ENCODE measurements around the gene RBSN.

Gene RBSN

GRCh38 chr3:15063238-15063637, 35.7 kb downstream of the RBSN start:
- in situ Hi-C loops (cut with MboI; ENCODE audit: low sequenced_read_pairs), result no loop called here

GRCh38 chr3:15060029-15060428, 38.9 kb downstream of the RBSN start:
- in situ Hi-C loops (cut with MboI; ENCODE audit: low sequenced_read_pairs), result no loop called here

GRCh38 chr3:15056676-15057404, 42.1 kb downstream of the RBSN start:
- in situ Hi-C loops (cut with MboI; ENCODE audit: low sequenced_read_pairs), result no loop called here

GRCh38 chr3:15055019-15055557, 43.9 kb downstream of the RBSN start:
- in situ Hi-C loops (cut with MboI; ENCODE audit: low sequenced_read_pairs), result no loop called here

DNA sequence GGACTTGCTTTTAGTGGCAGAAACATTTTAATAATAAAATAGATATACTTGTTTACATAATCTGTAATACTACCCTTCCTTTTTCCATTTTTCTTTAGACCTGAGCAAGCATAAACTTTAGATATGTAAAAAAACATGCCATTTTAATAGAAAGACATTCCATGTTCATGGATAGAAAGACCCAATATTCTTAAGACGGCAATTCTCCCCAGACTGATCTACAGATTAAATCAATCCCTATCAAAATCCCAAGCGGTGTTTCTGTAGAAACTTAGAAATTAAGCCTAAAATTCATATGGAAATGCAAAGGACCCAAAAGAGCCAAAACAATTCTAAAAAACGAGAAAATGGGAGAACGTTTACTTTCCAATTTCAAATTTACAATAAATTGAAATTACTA, 45.4 kb downstream of the RBSN start:
- in situ Hi-C loops (cut with MboI; ENCODE audit: low sequenced_read_pairs), result no loop called here

DNA sequence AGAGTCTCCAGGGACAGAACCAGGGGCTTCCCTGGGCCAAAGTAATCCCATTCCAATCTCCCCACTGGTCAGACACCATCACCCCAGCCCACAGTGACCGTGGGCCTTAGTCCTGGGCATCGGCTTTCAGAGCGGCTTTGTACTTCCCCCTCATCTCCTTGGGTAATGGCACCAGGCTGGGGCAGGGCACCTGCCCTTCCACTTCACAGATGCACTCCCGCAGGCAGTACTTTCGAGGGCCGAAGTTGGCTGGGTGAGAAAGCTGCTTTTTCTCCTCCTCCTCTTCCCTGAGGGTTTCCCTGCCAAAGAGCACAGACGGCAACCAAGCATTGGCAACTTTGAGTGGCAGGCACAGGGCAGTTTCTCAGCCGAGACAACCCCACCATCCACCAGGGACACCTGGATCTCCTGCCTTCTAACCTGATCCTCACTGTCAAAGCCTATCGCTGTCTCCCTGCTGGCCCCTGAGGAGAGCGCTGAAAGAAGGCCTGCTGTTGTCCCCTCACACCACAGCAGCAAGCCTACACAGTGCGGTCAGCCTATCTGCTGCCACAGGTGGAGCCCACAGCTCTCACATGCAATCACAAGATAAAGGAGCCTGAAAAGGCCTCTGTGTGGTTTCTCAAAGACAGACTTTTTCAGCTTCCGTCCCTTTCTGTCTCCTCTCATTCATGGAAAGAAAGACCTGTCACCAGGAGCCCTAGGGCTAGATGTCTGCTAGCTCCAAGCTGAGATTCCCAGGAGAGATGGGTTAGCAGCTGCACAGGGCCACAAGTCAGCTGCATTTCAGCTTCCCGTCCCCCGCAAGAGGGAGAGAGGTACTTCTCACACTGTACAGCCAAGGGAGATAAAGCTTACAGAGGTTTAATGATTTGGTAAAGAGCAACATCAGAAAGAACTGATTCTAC, 46.4 kb downstream of the RBSN start:
- in situ Hi-C loops (cut with MboI; ENCODE audit: low sequenced_read_pairs), result no loop called here

DNA sequence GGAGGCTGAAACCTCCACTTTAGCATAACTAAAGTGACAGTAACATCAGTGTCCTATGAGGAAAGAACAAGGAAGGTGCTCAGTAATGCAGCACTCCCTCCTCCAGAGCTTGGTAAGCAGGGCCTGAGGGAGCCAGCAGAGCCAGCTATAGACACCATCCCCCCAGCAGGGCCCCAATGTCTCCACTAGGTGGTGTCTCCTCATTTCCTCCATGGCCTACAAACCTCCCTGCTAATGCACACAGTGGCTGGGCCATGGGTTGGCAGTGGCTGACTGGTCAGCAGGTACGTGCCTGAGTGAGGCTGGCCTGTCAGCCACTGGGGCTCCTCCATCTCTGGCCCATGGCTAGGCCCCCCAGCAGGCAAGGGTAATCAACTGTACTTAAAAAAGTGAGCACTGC, 47.4 kb downstream of the RBSN start:
- in situ Hi-C loops (cut with MboI; ENCODE audit: low sequenced_read_pairs), result no loop called here

DNA sequence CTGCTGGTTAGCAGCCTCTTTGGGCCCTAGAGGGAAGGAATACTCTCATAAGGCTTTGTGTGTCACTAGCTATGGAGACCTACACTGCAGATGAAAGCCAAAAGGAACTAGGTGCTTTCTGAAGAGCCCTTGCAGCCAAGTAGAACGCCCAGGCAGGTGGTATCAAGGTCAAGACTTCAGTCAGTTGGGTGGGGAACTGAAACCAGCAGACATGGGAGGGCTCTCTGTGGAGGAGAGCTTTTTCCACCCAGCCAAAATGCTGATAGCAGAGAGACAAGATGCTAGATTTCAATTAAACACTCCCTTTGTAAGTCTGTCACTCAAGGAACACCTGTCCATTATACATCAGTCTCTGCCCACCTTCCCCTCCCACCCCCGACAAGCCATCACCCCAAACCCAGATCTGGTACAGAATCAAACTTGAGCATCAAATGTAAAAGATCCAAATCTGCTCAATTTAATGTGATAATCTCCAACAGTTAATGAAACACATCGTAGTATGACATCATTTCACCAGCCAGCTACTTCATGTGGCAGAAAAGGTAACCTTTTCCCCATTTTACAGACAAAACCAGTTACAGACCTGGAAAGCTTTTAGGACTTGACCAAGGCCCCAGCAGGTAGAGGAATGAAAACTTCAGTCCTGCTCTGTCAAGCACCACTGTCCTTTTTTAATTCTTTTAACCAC, 48.4 kb downstream of the RBSN start:
- in situ Hi-C loops (cut with MboI; ENCODE audit: low sequenced_read_pairs), result no loop called here

GRCh38 chr3:15049584-15049983, 49.4 kb downstream of the RBSN start:
- in situ Hi-C loops (cut with MboI; ENCODE audit: low sequenced_read_pairs), result no loop called here

GRCh38 chr3:15045667-15046066, 53.3 kb downstream of the RBSN start:
- in situ Hi-C loops (cut with MboI; ENCODE audit: low sequenced_read_pairs), result no loop called here

DNA sequence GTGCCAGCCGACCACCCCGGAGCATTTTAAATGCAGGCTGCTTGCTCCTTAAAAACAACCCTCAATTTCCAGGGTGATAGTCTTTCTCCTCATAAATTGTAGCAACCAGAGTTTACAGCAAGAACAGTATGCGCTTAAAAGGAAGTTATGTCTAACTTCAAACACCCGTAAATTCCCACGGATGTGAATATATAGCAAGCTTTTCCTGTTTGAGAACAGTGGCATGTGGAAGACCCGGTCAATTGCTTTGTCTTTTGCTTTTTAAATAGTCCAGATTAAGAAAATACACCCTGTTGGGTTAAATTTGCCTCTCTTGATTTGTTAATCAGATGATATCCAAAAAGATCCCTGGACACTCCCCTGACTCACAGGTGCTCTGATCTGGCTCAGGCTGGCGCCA, 54.6 kb downstream of the RBSN start:
- in situ Hi-C loops (cut with MboI; ENCODE audit: low sequenced_read_pairs), result no loop called here

DNA sequence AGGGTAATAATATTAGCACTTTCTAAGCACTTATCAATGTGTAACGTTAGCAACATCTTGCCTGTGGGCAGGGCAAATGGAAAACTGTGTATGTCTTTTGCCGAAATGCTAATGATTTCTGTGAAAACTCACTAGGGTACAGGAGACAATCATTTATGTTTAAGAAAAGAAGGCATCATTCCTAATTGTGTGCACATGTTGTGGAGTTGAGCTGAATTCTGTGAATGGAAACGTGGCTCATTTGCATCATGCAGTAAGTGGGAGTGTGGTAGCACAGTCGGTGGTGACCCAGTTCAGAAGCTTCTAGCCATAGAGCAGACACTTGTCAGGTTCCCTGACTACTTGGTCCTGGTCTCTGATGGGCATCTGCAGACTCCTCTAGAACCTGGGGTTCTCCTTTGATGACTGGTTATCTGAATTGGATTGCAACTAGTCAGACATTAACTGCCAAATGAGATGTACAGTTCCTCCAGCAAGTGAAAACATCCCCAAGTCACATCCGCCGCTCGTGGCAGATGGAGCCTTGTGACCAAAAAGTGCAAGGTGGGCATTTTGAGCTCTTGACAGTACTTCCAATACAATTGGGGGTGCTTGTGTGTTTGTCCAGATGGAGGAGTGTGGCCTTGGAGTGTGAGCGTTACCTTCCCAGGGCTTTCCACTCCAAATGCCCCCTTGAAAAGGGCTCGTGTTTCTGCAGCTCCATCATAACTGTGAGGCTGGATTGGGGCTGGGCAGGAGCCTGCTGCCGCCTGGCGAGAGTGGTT, 55.4 kb downstream of the RBSN start:
- in situ Hi-C loops (cut with MboI; ENCODE audit: low sequenced_read_pairs), result no loop called here

DNA sequence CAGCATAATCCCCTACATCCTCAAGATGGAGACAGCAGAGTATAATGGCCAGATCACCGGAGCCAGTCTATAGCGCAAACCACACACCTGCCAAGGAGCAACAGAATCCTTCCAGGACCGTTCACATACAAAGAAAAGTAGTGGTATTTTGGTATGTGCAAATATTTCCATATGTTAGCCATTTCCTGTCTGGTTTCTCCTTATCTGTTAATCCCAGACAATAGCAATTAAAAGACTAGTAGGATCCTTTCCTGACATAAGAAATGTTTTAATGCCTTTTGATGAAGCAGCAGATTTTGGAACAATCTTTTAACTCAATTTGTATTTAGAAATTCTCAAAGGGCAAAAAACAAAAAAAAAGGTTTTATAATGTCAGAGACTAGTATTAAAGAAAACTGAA, 56.0 kb downstream of the RBSN start:
- in situ Hi-C loops (cut with MboI; ENCODE audit: low sequenced_read_pairs), result no loop called here

- in situ Hi-C loops (cut with MboI; ENCODE audit: low sequenced_read_pairs), result no loop called here
These were observed 57.0 kb downstream of the RBSN start for GRCh38 chr3:15041950-15042349.

GRCh38 chr3:15040844-15041243, 58.1 kb downstream of the RBSN start:
- in situ Hi-C loops (cut with MboI; ENCODE audit: low sequenced_read_pairs), result no loop called here

DNA sequence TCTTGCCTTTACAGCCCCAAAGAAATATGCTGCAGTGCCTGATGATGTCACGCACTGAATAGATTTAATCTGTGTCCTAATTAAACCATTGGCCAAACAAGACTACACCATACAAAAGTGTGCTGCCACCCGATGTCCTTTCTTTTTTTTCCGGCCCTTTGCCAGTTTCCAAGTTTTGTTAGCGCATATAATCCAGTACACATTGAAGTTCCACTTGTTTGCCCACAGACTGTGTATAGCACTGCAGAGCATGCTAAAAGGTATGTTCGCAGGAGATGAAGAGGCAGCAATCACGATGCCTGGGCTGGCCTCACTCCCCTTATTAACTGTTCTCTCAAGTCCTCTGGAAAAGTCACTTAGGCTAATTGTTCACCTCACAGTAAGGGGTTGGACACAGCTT, 60.6 kb downstream of the RBSN start:
- in situ Hi-C loops (cut with MboI; ENCODE audit: low sequenced_read_pairs), result no loop called here

DNA sequence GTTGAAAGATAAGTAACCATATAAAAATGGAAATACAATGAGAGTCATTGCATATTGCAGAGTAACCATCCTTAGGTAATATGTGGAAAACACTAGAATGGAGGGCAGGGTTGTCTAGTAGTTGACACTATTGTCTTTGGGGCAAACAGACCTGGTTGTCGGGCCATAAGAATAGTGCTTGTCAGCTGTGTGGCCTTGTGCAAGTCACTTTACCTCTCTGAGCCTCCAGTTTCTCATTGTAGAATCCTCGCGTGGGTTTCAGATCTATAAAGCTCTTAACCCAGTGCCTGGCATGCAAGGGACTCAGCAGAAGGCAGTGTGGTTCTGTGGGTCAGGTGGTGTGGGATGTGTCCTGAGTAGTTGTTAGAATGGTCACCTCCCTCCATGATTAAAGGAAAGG, 65.8 kb downstream of the RBSN start:
- in situ Hi-C loops (cut with MboI; ENCODE audit: low sequenced_read_pairs), result no loop called here

GRCh38 chr3:15032650-15033049, 66.3 kb downstream of the RBSN start:
- in situ Hi-C loops (cut with MboI; ENCODE audit: low sequenced_read_pairs), result no loop called here

- in situ Hi-C loops (cut with MboI; ENCODE audit: low sequenced_read_pairs), result no loop called here
These were observed 69.3 kb downstream of the RBSN start for GRCh38 chr3:15029625-15030024.

DNA sequence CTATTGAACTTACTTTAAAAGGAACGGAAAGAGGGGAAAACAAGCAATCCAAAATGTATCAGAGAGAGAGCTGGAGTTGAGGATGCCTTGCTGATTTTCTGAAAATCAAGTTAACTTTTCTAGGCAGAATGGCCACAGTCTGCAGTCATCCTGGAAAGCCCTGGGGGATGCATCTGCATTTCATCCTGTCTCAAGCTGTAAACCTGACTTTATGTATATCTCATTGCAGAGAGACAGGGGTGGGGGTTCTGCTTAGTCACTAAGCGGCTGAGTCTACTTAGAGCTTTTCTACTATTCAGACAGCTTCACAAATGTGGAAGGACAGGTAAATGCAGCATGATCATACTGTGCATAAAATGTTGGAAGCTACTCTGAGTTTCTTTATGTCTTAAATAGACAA, 75.2 kb downstream of the RBSN start:
- in situ Hi-C loops (cut with MboI; ENCODE audit: low sequenced_read_pairs), result no loop called here

GRCh38 chr3:15023249-15023648, 75.7 kb downstream of the RBSN start:
- in situ Hi-C loops (cut with MboI; ENCODE audit: low sequenced_read_pairs), result no loop called here
